Vagina (tissue), 2 donors: ENCODE results near the gene RNF181. TPM values are rescaled to one million over a fixed set of nuclear protein-coding genes. Genes with fewer than 3 reads are reported as not detected.

Source experiments
- DNase-seq, 2 donors: peaks; one replicate each; pipeline ENCODE4 v3.0.0-alpha.2; 2017; ENCODE audit errors: extremely low spot score in 2 of 2
- H3K27ac ChIP-seq: fragments of 200-600 bp; sonication (generic); one replicate; pipeline ENCODE4 v1.5.1; 2019
- H3K27me3 ChIP-seq: fragments of 200-600 bp; sonication (generic); one replicate; pipeline ENCODE4 v1.5.1; 2019
- H3K36me3 ChIP-seq, 2 donors: fragments of 200-600 bp; sonication (generic); one replicate each; pipeline ENCODE4 v1.5.1; 2017 to 2019
- H3K4me1 ChIP-seq: fragments of 200-600 bp; sonication (generic); one replicate; pipeline ENCODE4 v1.5.1; 2019
- H3K4me3 ChIP-seq, 2 donors: fragments of 200-600 bp; sonication (generic); 1 replicate in 1 of 2; 2 replicates in 1 of 2; pipeline ENCODE4 v1.5.1; 2016 to 2019
- H3K9me3 ChIP-seq: fragments of 200-600 bp; sonication (generic); one replicate; pipeline ENCODE4 v1.5.1; 2019
- POLR2A ChIP-seq, 2 donors: fragments of 450-650 bp; IDR thresholded peaks; one replicate each; pipeline ENCODE4 v1.6.1; 2017; ENCODE audit warnings: antibody characterized with exemption in 2 of 2, mild to moderate bottlenecking in 2 of 2, moderate library complexity in 2 of 2
- POLR2AphosphoS5 ChIP-seq, 2 donors: sonication (generic); formaldehyde crosslinking; IDR thresholded peaks; one replicate each; pipeline ENCODE4 v1.9.0; 2017; ENCODE audit warnings: antibody characterized with exemption in 2 of 2, mild to moderate bottlenecking in 2 of 2, low read depth in 1 of 2; ENCODE audit not compliant: insufficient read depth in 1 of 2
- intact Hi-C: fragments of 100-400 bp; cut with DNase I; formaldehyde crosslinking; loops from one replicate; pipeline ENCODE4 v1.15.1; 2023
- total RNA-seq: library from RNA; depleted of rRNA; stranded (reverse); fragments of >200 nt; gene quantifications from one replicate; pipeline ENCODE4 v1.2.3, GENCODE V29; 2016
- TF ChIP-seq, protein P1 (sequence below), 3 experiments: fragments of 450-650 bp in 2 of 3; fragments of 200-600 bp in 1 of 3; sonication (generic) in 1 of 3; IDR thresholded peaks; one replicate each; pipeline ENCODE4 v1.5.1; 2017 to 2019; ENCODE audit warnings: antibody characterized with exemption in 3 of 3, mild to moderate bottlenecking in 2 of 3, moderate library complexity in 2 of 3

Gene RNF181
- total RNA-seq, 1 donor from 2014 or later = 107 TPM

DNA sequence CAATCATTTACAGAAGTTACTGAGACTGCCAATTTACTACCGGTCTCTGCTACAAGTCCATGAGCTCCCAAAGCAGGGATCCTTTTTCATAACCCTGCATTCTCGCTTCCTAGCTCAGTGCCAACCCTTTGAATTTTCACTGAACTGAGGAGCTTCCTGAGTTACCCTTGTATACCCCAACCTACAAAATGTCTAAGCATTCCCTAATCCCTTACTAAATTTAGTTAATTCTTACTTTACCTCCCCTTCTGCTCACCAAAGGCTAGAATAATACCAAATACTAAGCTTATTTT is 47.0 kb upstream of the RNF181 start:
- no peak for DNase-seq
- Histone ChIP-seq H3K36me3 (peaks cover 0 to 48% of the 10 kb centered on the region in 2 donors), H3K27ac (peak overlapping the region; percentile 28), H3K27me3 (no peaks in the 10 kb centered on the region), H3K9me3 (no peaks in the 10 kb centered on the region), H3K4me1 (peaks cover 11% of the 10 kb centered on the region), H3K4me3 (no peak overlapping the region)
- intact Hi-C loops = loop anchor here (10.0 kb wide), 1 partner anchor 56 kb away; the partner anchor contains the start of gene TMEM150A
- TF ChIP-seq POLR2A (IDR thresholded peaks at IDR 0.05) (no peak), POLR2AphosphoS5 (IDR thresholded peaks at IDR 0.05; ENCODE audit: insufficient read depth in 1 of 2, low read depth in 1 of 2) (no peak)

DNA sequence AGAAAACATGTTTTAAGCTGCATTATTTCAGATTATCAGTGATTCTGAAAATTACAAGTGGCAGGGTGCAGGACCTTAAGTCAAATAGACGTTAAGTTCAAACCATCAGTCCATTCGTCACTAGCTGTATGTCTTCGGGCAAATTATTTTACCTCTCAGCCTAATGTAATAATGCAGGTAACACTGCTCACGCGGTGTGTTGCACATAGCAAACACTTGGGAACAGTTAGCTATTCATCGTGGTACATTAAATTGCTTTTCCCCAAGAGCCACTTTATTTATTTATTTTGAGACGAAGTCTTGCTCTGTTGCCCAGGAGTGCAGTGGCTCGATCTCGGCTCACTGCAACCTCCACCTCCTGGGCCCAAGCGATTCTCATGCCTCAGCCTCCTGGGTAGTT is 46.5 kb upstream of the RNF181 start:
- no peak overlapping the region for H3K4me3 ChIP-seq
- TF ChIP-seq, protein P1, sequence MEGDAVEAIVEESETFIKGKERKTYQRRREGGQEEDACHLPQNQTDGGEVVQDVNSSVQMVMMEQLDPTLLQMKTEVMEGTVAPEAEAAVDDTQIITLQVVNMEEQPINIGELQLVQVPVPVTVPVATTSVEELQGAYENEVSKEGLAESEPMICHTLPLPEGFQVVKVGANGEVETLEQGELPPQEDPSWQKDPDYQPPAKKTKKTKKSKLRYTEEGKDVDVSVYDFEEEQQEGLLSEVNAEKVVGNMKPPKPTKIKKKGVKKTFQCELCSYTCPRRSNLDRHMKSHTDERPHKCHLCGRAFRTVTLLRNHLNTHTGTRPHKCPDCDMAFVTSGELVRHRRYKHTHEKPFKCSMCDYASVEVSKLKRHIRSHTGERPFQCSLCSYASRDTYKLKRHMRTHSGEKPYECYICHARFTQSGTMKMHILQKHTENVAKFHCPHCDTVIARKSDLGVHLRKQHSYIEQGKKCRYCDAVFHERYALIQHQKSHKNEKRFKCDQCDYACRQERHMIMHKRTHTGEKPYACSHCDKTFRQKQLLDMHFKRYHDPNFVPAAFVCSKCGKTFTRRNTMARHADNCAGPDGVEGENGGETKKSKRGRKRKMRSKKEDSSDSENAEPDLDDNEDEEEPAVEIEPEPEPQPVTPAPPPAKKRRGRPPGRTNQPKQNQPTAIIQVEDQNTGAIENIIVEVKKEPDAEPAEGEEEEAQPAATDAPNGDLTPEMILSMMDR (IDR thresholded peaks at IDR 0.05) = no peak
- TF ChIP-seq POLR2A (IDR thresholded peaks at IDR 0.05) (no peak), POLR2AphosphoS5 (IDR thresholded peaks at IDR 0.05; ENCODE audit: insufficient read depth in 1 of 2, low read depth in 1 of 2) (no peak)
- no peaks in the 10 kb centered on the region for H3K9me3 ChIP-seq
- H3K36me3 ChIP-seq = peaks cover 0 to 51% of the 10 kb centered on the region in 2 donors
- DNase-seq = no peak
- H3K4me1 ChIP-seq = peaks cover 10% of the 10 kb centered on the region
- H3K27ac ChIP-seq = peak overlapping the region; percentile 57
- intact Hi-C loops = loop anchor here (10.0 kb wide), 1 partner anchor 56 kb away; the partner anchor contains the start of gene TMEM150A
- no peaks in the 10 kb centered on the region for H3K27me3 ChIP-seq

DNA sequence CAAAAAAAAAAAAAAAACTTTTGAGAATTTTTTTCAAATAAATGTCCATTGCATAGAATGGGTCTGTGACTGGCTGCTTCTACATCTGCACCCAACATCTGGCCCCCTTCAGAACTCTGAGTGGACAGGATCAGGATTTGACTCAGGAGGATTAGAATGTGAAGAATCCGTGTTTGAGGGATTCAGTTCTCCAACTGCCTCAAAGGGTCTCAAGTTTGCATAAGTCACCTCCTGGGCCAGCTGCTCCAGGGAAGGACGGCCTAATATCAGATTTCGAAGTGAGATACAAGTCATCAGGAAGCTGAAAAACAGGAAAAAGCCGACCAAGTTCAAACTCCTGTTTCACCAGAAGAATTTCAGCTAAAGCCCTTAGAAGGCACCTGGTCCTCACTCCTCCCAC is 45.7 kb upstream of the RNF181 start:
- TF ChIP-seq, protein P1 (IDR thresholded peaks at IDR 0.05) = no peak
- TF ChIP-seq POLR2AphosphoS5 (IDR thresholded peaks at IDR 0.05; ENCODE audit: insufficient read depth in 1 of 2, low read depth in 1 of 2) (no peak), POLR2A (IDR thresholded peaks at IDR 0.05) (no peak)
- Histone ChIP-seq H3K27me3 (no peaks in the 10 kb centered on the region), H3K27ac (peak overlapping the region; percentile 57), H3K4me3 (no peak overlapping the region), H3K4me1 (peaks cover 3% of the 10 kb centered on the region), H3K36me3 (peaks cover 0 to 53% of the 10 kb centered on the region in 2 donors), H3K9me3 (no peaks in the 10 kb centered on the region)
- no peak for DNase-seq
- intact Hi-C loops = loop anchor here (10.0 kb wide), 1 partner anchor 55 kb away; the partner anchor contains the start of gene TMEM150A

DNA sequence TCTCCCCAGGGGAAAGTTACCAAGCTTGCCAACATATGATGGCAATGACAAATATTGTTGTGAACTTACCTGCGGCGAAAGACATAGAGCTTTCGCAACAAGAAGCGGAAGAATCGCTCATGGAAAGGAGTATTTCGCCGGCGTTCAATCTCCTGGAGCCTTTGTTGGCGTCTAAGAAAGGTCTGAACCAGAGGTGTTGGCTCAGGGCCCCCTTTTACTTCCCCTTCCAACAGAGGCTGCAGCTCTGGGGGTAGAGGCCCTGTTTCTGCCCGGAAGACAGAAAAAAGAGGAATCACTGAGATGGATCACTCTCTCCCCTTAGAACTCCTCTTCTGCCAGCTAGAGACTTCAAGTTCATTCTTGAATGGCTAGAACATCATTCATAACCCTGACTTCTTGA is 45.1 kb upstream of the RNF181 start:
- Histone ChIP-seq H3K36me3 (peaks cover 0 to 54% of the 10 kb centered on the region in 2 donors), H3K9me3 (no peaks in the 10 kb centered on the region), H3K27me3 (no peaks in the 10 kb centered on the region), H3K4me1 (no peaks in the 10 kb centered on the region), H3K4me3 (no peak overlapping the region), H3K27ac (peak overlapping the region; percentile 57)
- TF ChIP-seq POLR2AphosphoS5 (IDR thresholded peaks at IDR 0.05; ENCODE audit: insufficient read depth in 1 of 2, low read depth in 1 of 2) (no peak), POLR2A (IDR thresholded peaks at IDR 0.05) (no peak)
- TF ChIP-seq, protein P1 (IDR thresholded peaks at IDR 0.05) = no peak
- no peak for DNase-seq
- intact Hi-C loops = no loop called here

DNA sequence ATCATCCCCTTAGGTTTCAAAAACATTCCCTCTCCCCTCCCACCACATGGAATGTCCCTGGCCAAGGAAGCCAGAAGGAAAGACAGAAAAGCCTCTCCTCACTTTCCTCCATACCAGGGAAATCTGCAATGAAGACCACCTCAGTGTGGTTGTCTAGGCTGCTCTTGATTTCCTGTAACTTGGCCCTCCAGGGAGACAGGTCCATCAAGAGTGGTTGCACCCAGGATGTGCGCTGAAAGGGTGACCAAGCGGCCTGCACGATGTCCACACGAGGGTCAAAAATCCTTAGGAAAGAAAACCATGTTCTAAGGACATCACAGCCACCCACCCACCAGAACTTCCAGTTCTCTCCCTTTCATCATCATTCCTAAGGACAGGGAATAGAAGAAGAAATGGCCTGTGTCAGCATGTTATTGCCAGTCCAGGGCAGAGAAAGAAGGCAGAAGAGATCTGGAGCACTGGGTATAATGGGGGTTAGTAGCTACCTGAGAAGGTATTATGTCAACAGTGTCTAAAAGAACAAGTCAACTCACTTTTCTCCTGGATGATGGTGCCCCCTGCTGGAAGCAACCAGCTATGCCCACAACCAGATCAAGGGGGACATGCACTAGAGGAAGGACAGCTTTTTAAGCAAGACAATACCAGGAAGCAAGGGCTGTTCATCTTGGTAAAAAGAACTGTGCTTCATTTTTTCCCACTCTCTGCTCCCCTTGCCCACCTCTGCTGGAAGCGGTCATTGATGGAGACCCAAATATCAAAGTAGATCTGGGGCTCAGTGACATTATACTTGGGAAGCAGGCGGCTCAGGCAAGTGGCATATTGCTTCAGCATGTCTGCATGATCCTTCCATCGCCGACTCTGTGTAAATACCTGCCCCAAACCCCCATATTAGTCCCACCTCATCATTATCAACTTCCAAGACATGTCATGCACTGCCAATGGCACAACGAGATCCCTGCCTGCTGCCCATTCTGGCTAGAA is 43.6 kb upstream of the RNF181 start:
- H3K27ac ChIP-seq = peak overlapping the region; percentile 21
- DNase-seq = no peak
- no peaks in the 10 kb centered on the region for H3K27me3 ChIP-seq
- no peak overlapping the region for H3K4me3 ChIP-seq
- TF ChIP-seq POLR2AphosphoS5 (IDR thresholded peaks at IDR 0.05; ENCODE audit: insufficient read depth in 1 of 2, low read depth in 1 of 2) (peak in 1 of 2 donors; percentile 56), POLR2A (IDR thresholded peaks at IDR 0.05) (no peak)
- TF ChIP-seq, protein P1 (IDR thresholded peaks at IDR 0.05) = peak; percentile 90 to 96 (median 96)
- H3K36me3 ChIP-seq = peaks cover 0 to 54% of the 10 kb centered on the region in 2 donors
- no peaks in the 10 kb centered on the region for H3K9me3 ChIP-seq
- H3K4me1 ChIP-seq = no peaks in the 10 kb centered on the region
- intact Hi-C loops = loop anchor here (1.0 kb wide), 1 partner anchor 130 kb away; no protein-coding TSS in a partner anchor
